VCaP (cell line): ENCODE data around the gene ZBTB46.

Source experiments
- H3K27ac ChIP-seq: fragments of 450-650 bp; 2 replicates; pipeline ENCODE4 v1.5.1; 2017
- TF ChIP-seq, protein P1 (sequence below): fragments of 450-650 bp; conservative IDR thresholded peaks from 2 replicates; pipeline ENCODE4 v1.5.1; 2017; ENCODE audit warnings: mild to moderate bottlenecking, moderate library complexity

ZBTB46 gene

DNA sequence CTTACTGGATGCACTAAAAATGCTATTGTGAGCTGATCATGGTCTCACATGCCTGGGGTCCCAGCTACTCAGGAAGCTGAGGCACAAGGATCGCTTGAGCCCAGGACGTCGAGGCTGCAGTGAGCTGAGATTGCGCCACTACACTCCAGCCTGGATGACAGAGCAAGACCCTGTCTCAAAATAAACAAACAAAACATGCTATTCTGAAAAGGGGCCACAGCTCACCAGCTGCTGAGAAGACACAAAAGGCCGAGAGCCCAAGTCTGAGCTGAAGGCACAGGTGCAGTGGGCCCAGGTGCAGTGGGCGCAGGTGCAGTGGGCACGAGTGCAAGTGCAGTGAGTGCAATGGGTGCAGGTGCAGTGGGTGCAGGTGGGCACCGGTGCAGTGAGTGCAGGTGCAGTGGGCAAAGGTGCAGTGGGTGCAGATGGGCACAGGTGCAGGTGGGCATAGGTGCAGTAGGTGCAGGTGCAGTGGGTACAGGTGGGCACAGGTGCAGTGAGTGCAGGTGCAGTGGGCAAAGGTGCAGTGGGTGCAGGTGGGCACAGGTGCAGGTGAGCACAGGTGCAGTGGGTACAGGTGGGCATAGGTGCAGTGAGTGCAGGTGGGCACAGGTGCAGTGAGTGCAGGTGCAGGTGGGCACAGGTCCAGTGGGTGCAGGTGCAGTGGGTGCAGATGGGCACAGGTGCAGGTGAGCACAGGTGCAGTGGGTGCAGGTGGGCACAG lies 16.0 kb downstream of the ZBTB46 start:
- TF ChIP-seq, protein P1, sequence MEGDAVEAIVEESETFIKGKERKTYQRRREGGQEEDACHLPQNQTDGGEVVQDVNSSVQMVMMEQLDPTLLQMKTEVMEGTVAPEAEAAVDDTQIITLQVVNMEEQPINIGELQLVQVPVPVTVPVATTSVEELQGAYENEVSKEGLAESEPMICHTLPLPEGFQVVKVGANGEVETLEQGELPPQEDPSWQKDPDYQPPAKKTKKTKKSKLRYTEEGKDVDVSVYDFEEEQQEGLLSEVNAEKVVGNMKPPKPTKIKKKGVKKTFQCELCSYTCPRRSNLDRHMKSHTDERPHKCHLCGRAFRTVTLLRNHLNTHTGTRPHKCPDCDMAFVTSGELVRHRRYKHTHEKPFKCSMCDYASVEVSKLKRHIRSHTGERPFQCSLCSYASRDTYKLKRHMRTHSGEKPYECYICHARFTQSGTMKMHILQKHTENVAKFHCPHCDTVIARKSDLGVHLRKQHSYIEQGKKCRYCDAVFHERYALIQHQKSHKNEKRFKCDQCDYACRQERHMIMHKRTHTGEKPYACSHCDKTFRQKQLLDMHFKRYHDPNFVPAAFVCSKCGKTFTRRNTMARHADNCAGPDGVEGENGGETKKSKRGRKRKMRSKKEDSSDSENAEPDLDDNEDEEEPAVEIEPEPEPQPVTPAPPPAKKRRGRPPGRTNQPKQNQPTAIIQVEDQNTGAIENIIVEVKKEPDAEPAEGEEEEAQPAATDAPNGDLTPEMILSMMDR = no peak
- H3K27ac ChIP-seq = no peak overlapping the region

DNA sequence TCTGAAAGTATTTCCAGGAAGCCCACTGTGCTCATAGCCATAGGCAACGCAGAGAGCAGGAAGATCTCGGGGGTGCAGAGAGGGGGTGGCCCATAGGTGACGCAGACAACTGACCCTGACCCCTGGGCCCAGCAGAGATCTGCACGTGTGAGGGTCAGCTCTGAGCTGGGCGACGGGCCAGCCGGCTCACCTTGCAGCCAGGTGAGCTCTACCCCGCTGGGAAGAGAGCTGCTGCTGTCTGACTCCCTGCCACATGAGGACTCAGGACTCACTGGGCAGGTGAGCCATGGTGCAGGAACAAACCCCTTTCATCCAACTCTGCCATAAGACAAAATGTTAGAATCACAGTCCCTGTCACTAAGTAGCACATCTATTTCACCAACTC lies 19.6 kb downstream of the ZBTB46 start:
- TF ChIP-seq, protein P1 = no peak
- no peak overlapping the region for H3K27ac ChIP-seq

GRCh38 chr20:63810730-63811490 lies 20.2 kb downstream of the ZBTB46 start:
- no peak overlapping the region for H3K27ac ChIP-seq
- TF ChIP-seq, protein P1 = no peak

DNA sequence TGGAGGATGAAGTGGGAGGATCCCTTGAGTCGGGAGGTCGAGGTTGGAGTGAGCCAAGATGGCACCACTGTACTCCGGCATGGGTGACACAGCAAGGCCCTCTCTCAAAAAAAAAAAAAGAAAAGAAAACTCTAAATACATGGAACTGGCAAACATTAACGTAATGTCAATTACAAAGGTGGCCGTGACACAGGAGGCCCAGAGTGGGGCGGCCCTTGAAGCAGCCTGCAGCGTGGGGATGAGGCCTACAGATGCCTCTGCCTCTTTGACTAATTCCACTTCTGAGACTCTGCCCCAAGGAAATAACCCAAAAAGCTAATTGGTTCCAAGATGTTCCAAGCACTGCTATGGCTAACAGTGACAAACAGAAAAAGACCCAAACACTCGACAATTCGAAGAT lies 21.2 kb downstream of the ZBTB46 start:
- TF ChIP-seq, protein P1 = no peak
- H3K27ac ChIP-seq = no peak overlapping the region

GRCh38 chr20:63808964-63809674 lies 21.9 kb downstream of the ZBTB46 start:
- no peak overlapping the region for H3K27ac ChIP-seq
- TF ChIP-seq, protein P1 = no peak

GRCh38 chr20:63808145-63808724 lies 22.8 kb downstream of the ZBTB46 start:
- TF ChIP-seq, protein P1 = no peak
- H3K27ac ChIP-seq = no peak overlapping the region

DNA sequence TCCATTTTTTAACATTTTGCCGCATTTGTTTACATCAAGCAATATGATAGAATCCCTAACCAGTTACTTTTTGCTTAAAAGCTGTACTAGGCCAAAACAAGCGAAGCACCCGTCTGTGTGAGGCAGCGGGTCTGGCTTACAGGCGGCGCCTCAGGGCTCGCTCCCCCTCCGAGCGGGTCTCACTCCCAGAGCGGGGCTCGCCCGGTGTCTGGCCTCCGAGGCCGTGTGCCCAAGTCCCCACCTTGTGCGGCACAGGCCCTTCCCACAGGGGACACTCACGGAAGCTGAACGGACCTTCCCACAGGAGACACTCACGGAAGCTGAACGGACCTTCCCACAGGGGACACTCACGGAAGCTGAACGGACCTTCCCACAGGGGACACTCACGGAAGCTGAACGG lies 23.4 kb downstream of the ZBTB46 start:
- H3K27ac ChIP-seq = no peak overlapping the region
- TF ChIP-seq, protein P1 = no peak
